LNCaP clone FGC (cell line): Measurements from ENCODE around the gene EFNA4.

Experiments
- DNase-seq: peaks from one replicate; pipeline ENCODE4 v3.0.0-alpha.2; 2011; ENCODE audit warnings: low read depth
- H3K4me3 ChIP-seq: 2 replicates; pipeline ENCODE4 v1.5.1; 2011; ENCODE audit warnings: mild to moderate bottlenecking, low read depth, low read length, control low read depth
- TF ChIP-seq, protein P1 (sequence below): IDR thresholded peaks from 2 replicates; pipeline ENCODE4 v1.5.1; 2012; ENCODE audit warnings: mild to moderate bottlenecking; ENCODE audit not compliant: control insufficient read depth, insufficient read depth; ENCODE audit errors: extremely low read depth

Gene EFNA4

DNA sequence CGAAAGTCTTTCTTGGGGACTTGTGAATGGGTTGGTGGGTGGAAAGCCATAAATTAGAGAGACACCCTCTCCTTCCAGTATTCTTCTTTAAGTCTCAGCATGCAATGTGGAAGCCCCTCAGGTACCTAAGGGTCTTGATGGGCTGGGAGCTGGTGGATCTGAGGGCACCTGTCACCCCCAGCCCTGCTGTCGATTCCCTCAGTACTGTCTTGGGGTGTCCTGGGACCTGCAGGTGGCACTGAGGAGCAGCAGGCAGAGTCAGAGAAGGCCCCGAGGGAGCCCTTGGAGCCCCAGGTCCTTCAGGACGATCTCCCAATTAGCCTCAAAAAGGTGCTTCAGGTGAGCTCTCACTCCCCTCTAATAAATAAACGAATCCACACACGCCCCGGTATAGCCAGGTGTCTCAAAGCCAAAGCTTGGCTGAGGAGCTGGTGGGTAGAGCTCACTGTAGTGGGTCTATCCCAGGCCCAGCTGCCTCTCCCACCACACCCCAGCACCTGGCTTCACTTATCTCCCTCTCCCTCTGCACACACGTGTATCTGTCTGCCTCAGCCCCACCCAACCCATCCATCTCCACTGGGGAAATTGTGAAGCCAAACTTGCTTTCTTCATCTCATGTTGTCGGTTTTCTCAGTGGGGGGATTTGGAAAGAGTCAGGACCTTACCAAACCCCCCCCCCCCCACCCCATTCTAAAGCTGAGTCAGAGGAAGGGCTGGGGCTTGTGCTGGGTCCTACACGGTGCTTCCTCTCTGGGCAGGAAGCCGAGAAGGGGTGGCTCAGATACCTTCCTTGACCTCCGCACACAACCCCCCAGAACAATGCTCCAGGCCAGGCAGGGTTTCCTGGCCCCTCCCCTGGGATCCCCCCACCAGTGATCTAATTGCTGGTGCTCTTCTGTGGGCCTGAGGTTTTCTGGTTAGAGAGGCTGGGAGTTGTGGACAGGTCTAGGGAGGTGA is 10.8 kb upstream of the EFNA4 start:
- TF ChIP-seq, protein P1, sequence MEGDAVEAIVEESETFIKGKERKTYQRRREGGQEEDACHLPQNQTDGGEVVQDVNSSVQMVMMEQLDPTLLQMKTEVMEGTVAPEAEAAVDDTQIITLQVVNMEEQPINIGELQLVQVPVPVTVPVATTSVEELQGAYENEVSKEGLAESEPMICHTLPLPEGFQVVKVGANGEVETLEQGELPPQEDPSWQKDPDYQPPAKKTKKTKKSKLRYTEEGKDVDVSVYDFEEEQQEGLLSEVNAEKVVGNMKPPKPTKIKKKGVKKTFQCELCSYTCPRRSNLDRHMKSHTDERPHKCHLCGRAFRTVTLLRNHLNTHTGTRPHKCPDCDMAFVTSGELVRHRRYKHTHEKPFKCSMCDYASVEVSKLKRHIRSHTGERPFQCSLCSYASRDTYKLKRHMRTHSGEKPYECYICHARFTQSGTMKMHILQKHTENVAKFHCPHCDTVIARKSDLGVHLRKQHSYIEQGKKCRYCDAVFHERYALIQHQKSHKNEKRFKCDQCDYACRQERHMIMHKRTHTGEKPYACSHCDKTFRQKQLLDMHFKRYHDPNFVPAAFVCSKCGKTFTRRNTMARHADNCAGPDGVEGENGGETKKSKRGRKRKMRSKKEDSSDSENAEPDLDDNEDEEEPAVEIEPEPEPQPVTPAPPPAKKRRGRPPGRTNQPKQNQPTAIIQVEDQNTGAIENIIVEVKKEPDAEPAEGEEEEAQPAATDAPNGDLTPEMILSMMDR, result peak; percentile 60
- no peak for DNase-seq
- peak overlapping the region; percentile 98 for H3K4me3 ChIP-seq

DNA sequence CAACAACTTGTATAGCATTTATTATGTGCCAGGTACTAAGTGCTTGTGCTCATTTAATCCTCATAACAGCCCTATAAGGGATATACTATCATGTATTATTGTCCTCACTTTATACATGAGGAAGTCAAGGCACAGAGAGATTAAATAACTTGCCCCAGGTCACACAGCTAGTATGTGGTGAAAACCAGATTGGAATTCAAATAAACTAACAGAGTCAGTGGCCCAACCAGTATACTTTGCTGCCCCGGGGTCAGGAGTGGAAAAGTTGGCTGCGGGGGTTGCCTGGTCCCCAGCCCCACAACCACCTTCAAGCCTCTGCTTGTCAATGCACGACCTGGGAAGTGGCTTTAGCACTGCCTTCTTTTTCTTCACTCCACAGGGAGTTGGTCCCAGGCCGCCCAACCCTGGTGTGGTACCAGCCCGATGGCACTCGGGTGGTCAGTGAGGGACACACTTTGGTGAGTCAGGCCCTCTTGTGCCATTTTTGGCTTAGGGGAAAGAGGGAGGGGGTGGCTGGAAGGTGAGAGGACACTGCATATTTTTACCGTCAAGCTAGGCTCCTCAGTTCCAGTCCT is 9.9 kb upstream of the EFNA4 start:
- no peak overlapping the region for H3K4me3 ChIP-seq
- TF ChIP-seq, protein P1, result no peak
- DNase-seq, result no peak

GRCh38 chr1:155057104-155057503 is 6.4 kb upstream of the EFNA4 start:
- TF ChIP-seq, protein P1, result no peak
- H3K4me3 ChIP-seq, result no peak overlapping the region
- DNase-seq, result no peak

DNA sequence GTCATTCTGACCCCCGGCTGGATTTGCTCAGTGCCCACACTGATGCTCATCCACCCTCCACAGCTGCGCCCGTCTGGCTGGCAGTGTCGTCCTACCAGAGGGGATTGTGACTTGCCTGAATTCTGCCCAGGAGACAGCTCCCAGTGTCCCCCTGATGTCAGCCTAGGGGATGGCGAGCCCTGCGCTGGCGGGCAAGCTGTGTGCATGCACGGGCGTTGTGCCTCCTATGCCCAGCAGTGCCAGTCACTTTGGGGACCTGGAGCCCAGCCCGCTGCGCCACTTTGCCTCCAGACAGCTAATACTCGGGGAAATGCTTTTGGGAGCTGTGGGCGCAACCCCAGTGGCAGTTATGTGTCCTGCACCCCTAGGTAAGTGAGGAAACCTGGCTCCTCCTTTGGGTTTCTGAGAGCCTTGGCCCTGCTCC is 5.7 kb upstream of the EFNA4 start:
- DNase-seq, result no peak
- no peak overlapping the region for H3K4me3 ChIP-seq
- TF ChIP-seq, protein P1, result no peak

GRCh38 chr1:155060736-155061135 is 2.8 kb upstream of the EFNA4 start:
- H3K4me3 ChIP-seq, result no peak overlapping the region
- TF ChIP-seq, protein P1, result no peak
- DNase-seq, result no peak

GRCh38 chr1:155061381-155062150 is 2.0 kb upstream of the EFNA4 start:
- TF ChIP-seq, protein P1, result peak; percentile 99
- DNase-seq, result no peak

More at GRCh38 chr1:155061381-155062150, 2.0 kb upstream of the EFNA4 start:
- H3K4me3 ChIP-seq, result no peak overlapping the region
